ENCODE results near the gene VMP1.
A peak's percentile ranks its signal among the peaks of the same experiment; 100 is the strongest.
"Not testable (repeated sequence)": the region's sequence is repeated elsewhere in the genome, so short reads cannot be mapped to it uniquely, and the experiment has no call there.

The VMP1 gene

DNA sequence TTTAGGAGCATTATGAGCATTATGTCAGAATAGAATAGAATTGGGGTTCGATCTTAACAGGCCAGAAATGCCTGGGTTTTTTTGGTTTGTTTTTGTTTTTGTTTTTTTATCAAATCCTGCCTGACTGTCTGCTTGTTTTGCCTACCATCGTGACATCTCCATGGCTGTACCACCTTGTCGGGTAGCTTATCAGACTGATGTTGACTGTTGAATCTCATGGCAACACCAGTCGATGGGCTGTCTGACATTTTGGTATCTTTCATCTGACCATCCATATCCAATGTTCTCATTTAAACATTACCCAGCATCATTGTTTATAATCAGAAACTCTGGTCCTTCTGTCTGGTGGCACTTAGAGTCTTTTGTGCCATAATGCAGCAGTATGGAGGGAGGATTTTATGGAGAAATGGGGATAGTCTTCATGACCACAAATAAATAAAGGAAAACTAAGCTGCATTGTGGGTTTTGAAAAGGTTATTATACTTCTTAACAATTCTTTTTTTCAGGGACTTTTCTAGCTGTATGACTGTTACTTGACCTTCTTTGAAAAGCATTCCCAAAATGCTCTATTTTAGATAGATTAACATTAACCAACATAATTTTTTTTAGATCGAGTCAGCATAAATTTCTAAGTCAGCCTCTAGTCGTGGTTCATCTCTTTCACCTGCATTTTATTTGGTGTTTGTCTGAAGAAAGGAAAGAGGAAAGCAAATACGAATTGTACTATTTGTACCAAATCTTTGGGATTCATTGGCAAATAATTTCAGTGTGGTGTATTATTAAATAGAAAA is 133.8 kb downstream of the VMP1 start:
- peak; percentile 37 for DNase-seq (ENCODE audit: low spot score)

DNA sequence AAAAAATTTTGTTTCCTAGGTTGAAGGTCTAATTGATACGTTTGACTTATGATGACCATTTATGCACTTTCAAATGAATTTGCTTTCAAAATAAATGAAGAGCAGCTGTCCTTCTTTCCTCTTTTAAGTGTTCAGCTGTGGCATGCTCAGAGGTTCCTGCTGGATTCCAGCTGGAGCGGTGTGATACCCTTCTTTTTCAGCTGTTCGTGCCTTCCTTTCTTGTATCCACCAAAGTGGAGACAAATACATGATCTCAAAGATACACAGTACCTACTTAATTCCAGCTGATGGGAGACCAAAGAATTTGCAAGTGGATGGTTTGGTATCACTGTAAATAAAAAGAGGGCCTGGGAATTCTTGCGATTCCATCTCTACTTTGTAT is 134.4 kb downstream of the VMP1 start:
- not testable (repeated sequence) for DNase-seq (ENCODE audit: low spot score)

DNA sequence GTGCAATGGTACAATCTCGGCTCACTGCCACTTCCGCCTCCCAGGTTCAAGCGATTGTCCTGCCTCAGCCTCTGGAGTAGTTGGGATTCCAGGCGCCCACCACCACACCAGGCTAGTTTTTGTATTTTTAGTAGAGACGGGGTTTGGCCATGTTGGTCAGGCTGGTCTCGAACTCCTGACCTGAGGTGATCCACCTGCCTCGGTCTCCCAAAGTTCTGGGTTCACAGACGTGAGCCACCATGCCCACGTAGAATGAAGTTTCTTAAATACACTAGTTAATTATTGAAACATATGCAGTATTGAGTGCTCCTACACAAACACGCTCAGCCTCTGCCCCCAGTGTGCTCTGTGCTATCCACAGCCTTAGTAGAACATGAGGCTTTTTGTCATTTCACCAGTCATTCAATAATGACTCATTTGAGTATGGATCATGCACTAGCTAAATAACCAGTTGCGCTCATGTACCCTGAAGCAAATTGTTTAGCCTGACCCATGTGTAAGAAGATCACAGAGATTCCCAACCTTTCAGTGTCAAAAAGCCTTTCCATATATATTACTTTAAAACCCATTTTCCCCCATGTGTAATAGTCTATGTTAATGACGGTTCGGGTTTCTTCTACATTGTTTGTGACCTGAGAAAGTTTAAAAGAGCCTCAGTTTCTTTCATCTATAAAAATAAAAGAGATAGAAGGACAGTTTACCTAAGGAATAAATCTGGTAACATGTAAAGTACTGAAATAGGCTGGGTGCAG is 135.6 kb downstream of the VMP1 start:
- DNase-seq (ENCODE audit: low spot score), result peak; percentile 61

DNA sequence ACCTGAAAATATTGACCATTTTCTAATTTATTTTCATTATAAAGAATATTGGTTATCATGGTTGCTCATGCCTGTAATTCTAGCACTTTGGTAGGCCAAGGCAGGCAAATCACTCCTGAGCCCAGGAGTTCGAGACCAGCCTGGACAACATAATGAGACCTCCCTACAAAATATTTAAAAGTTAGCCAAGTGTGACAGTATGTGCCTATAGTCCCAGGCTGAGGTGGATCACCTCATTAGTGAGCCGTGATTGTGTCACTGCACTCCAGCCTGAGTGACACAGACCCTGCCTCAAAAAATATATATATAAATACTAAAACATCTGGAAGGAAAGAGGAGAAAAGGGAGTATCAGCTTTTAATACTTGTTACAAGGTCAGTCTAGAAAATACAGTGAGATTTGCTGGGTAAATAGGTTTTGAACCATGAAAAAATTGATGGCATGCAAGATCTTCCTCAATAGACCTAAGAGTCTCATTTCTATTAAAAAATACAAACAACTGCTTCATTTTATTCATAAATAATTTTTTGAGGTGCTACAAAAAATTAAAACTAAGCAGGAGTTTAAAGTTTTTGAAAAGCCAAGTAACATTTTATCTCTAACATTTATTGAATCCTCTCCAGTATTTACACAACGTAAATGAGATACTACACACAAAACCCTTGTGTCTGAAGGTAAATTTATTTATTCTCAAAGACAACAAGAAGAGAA is 137.6 kb downstream of the VMP1 start:
- no peak for DNase-seq (ENCODE audit: low spot score)

DNA sequence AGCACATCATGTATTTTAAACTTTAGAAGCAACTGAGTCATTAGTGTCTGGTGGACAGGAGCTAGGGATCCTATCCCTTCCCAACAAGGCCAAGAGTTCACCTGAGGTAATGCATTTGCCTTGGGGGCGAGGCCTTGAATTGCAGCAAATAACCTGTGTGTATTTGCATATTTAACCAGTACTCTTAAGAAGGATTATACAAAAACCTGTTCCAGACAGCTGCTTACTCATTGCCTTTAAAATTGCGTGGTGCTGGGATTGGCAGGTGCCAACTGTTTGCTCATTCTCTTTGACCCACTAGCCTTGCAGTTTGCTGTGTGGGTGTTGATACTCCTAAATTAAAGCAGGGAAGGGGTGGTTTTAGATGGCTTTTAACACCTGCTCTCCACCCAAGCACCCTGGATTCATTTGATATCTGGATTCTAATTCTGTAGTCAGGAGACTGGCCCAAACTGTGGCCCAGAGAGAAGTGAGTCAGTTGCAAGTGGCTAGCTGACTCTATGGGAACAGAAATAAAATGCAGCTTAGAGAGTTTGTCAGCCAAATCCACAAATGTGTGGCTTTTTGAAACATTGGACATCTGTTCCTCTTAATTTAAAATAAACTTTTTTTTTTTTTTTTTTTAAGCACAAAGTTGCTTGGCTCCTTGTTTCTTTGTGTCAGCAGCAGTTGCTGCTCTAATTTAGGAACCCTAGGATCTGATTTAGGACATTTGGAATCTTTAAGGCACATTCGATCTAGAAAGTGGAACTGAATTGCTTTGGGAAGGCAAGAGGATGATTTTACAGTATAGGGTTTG is 138.3 kb downstream of the VMP1 start:
- DNase-seq (ENCODE audit: low spot score), result peak; percentile 47

DNA sequence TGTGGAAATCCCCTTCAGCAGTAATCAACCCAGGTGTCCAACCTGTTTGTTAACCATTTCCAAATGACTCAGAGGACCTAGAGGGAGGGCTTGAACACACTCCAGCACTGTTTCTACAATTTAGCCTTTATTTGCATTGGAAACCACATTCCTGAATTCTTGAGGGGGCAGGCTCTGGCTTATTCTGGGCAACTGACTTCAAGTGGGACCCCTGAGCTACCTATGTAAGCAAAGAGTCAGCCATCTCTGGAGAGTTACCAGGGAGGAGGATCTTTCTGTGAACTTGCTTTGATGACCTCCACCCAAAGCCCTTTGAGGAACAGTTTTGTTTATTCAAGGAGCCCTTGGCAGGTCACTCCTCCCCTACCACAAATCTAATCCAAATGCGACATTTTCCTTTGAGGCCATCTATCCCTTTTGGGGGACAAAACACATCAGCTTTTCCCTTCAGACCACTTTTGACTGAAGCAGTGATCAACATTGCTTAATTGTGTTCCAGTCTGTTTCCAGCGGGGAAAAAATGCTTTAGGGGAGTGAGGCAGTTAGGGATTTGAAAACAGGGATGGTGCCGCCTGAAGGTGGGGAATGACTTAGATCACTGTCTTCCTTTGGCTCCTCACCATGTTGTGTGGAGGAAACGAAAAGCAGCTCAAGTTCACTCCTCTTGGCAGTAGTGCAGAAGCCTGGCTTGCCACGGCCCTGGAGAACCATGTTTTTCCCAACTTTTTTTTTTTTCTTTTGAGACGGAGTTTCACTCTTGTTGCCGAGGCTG is 139.1 kb downstream of the VMP1 start:
- peak; percentile 66 for DNase-seq (ENCODE audit: low spot score)

DNA sequence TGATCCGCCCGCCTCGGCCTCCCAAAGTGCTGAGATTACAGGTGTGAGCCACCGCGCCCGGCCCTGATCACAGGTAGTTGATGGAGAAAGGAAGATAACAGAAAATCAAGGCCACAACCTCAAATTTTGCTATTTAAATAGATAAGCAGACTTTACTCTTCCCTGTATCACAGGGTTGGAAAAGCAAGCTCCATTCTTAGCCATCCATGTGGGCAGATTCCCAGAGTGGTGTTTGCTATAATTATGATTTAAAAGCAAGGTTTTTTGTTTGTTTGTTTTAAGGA is 140.9 kb downstream of the VMP1 start:
- DNase-seq (ENCODE audit: low spot score), result no peak

DNA sequence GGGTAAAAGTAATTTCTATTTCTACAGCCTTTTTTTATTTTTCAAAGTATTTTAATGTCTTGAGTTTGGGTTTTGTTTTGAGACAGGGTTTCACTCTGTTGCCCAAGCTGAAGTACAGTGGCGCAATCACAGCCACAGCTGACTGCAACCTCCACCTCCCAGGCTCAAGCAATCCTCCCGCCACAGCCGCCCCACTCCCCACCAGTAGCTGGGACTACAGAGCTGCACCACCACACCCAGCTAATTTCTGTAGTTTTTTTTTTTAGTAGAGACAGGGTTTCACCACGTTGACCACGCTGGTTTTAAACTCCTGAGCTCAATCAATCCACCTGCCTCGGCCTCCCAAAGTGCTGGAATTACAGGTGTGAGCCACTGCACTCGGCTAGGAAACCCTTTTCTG is 141.3 kb downstream of the VMP1 start:
- DNase-seq (ENCODE audit: low spot score), result no peak

DNA sequence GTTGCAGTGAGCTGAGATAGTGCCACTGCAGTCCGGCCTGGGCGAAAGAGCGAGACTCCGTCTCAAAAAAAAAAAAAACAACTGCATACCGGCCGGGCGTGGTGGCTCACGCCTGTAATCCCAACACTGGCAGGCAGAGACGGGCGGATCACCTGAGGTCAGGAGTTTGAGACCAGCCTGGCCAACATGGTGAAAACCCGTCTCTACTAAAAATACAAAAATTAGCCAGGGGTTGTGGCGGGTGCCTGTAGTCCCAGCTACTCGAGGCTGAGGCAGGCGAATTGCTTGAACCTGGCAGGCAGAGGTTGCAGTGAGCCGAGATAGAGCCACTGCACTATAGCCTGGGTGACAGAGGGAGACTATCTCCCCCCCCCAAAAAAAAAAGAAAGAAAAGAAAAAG is 142.9 kb downstream of the VMP1 start:
- not testable (repeated sequence) for DNase-seq (ENCODE audit: low spot score)

DNA sequence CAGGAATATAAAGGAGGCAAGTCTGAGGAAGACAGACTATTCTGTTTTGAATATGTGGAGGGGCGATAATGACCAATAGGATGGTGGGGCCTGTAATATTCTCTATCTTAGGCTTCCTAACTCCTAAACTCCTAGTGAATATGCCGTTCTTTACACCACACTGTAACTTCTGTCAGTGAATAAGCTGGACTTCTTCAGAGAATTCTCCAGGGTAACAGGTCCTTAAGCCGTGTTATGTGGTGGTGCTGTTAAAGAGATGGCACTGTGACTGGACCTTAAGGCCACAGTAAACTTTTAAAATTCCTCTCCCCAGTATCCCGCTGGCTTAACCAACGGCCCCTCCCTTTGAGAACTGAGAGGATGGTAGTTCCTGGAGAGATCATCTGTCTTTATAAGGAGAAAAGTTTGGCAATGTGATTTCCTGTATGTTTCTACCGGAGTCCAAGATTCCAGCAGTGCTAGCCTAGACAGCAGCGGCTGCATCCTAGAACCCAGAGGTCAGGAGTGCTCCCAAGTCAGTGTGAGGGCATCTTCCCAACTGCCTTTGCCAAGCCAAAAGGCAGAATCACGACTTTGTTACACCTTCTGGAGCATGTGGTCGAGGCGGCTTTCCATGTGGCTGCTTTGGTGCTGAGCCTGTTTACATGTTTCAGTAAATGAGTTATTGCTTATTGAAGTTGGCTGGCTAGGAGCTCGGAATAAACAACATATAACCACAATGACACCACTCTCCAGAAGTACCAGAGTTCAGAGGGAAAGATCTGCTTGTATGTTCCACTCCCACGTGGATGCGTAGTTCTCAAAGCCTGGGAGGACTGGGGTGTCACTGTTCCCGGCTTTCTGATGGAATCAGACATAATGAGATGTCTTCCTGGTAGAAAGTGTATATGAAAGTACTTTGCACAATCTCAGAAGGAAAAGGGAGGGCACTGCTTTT is 144.3 kb downstream of the VMP1 start:
- no peak for DNase-seq (ENCODE audit: low spot score)

DNA sequence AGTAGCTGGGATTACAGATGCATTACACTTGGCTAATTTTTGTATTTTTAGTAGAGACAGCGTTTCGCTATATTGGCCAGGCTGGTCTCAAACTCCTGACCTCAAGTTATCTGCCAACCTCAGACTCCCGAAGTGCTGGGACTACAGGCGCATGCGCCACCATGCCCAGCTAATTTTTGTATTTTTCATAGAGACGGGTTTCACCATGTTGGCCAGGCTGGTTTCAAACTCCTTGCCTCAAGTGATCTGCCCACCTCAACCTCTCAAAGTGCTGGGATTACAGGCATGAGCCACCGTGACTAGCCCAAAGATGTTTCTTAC is 145.4 kb downstream of the VMP1 start:
- DNase-seq (ENCODE audit: low spot score), result not testable (repeated sequence)

DNA sequence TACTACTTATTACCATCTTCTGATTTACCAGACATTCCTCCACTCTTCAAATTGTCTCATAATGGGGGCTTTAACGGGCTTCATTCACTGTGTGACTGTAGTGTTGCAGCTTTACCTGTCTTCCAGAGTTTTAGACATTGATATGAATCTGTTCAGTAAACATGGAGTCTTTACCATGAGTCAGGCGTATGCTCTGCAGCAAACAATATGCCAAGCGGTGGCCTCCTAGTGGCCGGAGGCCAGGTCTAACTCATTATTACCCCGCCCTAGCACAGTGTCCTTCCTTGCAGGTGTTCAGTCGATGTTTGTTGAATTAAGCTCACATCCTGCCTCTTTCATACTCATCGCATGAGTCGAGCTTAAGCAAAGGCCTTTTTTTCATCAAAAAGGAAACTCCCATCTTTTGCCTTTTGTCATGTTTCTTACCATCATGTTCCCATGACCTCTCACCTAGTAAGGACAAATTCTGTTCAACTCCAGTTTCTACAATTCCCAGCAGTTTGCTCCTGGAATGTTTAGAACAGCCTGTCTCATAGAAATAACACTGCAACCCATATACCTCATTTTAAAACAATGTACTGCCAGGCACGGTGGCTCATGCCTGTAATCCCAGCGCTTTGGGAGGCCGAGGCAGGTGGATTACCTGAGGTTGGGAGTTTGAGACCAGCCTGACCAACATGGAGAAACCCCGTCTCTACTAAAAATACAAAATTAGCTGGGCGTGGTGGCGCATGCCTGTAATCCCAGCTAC is 145.9 kb downstream of the VMP1 start:
- DNase-seq (ENCODE audit: low spot score), result peak; percentile 74

DNA sequence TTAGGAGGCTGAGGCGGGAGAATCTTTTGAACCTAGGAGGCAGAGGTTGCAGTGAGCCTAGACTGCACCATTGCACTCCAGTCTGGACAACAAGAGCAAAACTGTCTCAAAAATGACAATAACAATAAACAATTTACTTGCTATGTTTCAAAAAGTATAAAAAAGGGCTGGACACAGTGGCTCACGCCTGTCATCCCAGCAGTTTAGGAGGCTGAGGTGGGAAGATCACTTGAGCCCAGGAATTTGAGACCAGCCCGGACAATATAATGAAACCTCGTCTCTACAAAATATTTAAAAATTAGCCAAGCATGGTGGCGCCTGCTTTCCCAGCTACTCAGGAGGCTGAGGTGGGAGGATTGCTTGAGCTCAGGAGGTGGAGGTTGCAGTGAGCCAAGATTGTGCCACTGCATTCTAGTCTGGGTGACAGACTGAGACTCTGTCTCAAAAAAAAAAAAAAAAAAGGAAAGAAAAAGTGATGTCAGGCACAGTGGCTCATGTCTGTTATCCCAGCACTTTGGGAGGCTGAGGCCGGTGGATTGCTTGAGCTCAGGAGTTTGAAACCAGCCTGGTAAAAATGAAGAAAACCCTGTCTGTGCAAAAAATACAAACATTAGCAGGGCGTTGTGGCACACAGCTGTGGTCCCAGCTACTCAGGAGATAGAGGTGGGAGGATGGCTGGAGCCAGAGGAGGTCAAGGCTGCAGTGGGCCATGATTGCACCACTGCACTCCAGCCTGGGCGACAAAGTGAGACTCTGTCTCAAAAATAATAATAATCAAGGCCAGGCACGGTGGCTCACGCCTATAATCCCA is 146.7 kb downstream of the VMP1 start:
- DNase-seq (ENCODE audit: low spot score), result not testable (repeated sequence)

DNA sequence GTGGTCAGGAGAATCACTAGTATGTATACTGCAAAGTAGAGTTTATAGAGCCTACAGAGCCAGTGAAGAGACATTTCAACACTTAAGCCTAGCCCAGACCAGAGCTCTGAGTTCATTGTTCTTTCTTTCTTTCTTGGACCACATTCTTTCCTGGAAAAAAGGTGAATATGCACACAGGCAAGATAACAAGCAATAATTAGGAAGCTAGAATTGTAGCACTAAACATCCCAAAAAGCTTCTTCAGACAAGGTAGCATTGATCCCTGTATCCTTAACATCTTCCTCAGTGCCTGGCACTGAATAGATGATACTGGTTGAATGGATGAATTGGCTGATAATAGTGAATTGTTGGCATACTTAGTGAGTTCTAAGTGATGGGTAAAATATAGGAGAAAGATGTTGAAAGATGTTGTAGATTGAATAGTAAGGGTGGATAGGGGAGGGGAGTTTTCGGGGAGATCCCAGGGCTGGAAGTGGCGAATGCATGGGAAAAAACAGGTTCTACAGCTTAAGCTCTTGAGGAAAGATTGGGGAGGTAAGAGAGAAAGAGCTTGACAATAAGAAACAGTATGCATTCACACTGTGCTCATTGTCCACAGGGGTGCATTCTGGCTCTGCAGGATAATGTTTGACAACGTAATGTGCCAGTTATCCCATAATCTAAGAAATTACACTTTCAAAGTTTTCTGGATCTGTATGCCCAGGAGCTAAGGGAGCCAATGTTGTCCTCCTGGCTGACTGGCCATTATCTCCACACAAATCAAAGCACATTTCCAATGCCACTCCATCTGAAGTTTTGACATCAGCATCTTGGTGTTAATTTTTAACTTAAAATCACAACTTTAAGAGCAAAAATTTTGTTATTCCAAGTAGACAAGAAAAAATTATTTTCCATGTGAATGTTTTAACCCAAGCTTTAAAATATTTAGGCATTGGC is 149.7 kb downstream of the VMP1 start:
- no peak for DNase-seq (ENCODE audit: low spot score)

DNA sequence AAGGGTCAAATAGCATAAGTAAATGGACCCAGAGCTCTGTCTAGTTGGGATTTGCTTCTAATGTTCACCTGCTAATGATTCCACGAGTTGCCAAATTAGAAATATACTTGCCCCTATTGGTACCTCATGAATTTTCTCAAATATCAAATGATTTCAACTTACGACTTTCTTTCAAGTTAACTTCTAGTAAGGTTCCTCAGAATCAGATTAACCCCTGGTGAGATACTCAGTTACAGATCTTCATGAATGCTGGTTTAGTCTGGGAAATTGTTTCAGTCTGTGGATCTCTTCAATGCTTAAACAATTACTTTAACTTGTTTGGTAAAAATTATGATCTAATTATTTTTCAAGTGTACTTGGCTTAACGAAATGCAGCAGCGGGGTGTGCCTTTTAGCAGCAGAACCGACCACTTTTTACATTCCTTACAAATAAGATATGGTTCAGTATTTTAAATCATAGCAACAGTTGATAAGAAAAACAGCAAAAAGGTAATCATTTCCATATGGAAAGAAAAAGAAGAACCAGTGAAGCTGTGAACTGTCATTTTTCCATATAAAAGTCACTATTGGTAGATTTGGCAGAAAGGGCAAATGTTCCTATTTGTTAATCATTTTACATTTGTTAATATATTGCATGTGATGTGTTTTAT is 150.8 kb downstream of the VMP1 start:
- DNase-seq (ENCODE audit: low spot score), result no peak

DNA sequence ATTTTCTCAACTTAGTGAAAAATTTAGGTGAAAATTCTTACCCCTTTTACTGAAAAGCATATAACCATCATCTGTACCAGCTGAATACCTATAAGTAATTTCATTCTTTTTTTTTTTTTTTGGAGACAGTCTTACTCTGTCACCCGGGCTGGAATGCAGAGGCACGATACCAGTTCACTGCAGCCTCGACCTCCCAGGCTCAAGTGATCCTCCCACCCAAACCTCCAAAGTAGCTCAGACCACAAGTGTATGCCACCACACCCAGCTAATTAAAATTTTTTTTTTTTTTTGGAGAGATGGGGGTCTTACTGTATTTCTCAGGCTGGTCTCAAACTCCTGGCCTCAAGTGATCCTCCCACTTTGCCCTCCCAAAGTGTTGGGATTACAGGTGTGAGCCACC is 151.5 kb downstream of the VMP1 start:
- no peak for DNase-seq (ENCODE audit: low spot score)

DNA sequence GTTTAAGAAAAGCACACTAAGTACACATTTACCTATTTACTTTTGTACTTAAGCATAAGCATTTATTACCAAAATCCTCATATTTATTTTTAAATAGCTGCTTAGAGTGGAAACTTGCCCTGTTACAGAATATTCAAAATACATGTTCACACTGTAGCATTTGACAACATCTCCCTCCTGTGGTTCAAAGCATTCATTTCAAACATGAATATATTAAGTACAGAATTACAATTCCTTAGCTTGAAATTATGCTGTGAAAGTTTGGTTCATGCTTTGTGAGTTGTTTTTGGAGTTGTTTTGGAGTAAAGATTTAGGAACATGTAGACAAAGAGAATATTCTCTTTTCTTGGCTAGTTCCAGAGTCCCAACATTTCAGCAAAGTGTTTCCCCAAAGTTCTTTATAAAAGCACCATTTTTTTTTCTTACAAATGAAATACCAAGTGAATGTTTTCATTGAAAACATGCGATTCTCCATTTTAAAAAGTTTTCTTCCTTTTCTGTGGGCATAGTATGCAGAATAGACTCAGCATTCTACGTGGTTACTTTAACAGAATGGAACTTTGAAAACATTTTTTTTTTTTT is 152.1 kb downstream of the VMP1 start:
- DNase-seq (ENCODE audit: low spot score), result peak; percentile 51
